GM10847 (cell line): ENCODE data around the gene CSF3R.

Source experiments
- POLR2A ChIP-seq: IDR thresholded peaks from 2 replicates; pipeline ENCODE4 v1.6.1; 2011; ENCODE audit not compliant: insufficient read length; ENCODE audit errors: extremely low read depth

The CSF3R gene

DNA sequence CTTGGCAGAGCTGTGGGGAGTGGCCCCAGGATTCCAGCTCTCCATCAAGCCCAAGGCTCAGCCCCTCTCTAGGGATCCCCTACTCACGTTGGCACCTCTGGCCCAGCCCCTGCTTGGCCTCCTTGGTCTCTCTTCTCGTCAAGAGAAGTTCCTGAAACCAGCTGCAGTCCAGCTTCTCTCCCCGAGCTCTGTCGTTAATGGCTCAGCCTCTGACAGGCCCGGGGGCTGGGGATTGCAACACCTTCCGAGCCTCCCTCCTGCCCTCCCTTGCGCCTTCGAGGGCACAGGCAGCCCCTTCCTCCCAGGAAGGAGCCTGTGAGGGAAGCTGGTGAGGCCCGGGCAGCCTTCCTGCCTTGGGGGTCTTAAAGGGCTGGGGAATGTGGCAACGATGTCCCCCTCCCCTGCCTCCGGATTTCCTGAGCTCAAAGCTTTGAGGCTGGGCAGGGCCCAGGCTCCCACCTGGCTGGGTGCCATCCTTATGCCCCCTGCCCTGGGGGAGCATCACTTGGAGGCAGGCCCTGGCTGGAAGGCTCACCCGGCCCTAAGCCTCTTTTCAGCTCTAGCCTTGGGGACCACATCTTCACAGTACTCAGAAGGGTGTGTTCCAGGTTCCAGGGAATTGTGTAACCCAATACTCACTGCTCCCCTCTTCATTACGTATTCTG, at the start of gene CSF3R:
Gene CSF3R (minus strand): TSS at position 190 of the 665 bp plus-strand sequence. CDS start 3,417 bp downstream, outside the sequence.
- no peak for TF ChIP-seq POLR2A

DNA sequence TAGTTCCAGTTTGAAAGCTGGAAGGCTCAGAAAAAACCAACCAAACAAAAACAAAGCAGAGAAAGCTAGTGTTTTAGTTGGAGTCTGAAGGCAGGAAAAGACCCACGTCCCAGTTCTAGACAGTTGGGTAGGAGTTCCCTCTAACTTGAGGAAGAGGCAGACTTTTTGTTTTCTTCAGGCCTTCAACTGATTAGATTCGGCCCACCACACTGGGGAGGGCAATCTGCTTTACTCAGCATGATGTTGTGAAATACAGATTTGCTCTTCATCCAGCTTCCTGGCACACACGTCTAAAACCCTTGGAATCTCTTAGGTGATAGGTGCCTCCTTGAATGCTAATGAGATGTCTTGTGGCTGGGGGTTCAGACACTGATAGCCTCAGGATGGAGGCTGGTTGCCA, 49.1 kb upstream of the CSF3R start:
- TF ChIP-seq POLR2A = no peak

DNA sequence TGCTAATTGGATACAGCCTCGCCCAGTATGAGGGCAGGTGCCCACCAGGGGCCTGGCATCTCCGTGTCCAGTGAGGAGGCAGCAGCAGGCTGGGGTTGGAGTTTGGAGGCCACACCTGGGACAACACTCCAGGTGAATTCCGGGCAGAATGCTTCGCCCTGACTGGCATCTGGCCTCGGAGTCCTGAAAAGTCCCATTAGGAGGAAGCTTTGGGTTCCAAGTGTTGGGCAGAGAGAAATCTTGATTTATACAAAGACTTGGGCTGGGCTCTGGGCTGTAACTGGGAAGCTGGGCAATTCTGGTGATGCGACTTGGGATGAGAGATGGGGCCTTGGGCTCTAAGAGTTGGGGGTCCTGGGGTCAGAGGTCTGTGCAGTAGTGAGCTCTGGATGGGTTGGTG, 48.1 kb upstream of the CSF3R start:
- TF ChIP-seq POLR2A = no peak

DNA sequence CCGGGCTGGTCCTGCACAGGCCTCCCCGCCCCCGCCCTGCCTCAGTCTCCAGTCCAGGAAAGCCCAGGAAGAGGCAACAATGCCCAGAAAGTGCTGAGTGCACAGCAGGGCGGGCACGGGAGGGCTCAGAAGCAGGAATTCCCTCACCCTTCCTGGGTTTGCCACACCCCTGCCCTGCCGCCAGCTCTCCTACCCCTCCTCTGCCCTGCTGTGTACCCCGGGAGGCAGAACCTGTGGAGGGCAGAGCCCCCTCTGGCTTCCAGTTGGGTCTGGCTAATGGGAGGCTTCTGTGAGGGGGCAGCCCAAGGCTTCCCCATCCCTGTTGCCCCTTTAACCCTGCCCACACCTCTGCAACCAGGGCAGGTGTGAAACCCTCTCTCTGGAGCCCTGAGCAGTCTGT, 47.5 kb upstream of the CSF3R start:
- no peak for TF ChIP-seq POLR2A

DNA sequence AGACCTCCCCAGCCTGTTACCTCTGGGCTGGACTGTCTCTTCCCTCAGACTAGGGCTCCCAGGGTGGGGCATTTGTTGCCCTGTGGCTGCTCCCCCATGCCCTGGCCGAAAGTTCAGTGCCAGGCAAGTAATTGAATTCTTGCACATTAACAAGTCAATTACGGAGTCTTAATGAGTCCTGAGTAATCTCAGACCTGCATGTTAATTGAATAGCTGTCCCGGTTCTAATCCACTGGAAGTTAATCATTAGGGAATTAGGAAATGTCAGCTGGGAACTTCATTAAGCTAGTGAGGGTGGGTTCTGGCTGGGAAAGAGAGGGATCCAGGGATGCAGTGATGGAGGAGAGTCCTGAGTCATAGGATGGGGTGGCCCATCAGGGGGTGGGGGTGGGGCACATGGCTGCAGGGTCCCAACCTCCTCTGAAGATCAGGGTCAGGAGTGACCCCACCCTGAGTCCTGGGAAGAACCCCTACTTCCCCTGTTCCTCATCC, 47.1 kb upstream of the CSF3R start:
- no peak for TF ChIP-seq POLR2A

DNA sequence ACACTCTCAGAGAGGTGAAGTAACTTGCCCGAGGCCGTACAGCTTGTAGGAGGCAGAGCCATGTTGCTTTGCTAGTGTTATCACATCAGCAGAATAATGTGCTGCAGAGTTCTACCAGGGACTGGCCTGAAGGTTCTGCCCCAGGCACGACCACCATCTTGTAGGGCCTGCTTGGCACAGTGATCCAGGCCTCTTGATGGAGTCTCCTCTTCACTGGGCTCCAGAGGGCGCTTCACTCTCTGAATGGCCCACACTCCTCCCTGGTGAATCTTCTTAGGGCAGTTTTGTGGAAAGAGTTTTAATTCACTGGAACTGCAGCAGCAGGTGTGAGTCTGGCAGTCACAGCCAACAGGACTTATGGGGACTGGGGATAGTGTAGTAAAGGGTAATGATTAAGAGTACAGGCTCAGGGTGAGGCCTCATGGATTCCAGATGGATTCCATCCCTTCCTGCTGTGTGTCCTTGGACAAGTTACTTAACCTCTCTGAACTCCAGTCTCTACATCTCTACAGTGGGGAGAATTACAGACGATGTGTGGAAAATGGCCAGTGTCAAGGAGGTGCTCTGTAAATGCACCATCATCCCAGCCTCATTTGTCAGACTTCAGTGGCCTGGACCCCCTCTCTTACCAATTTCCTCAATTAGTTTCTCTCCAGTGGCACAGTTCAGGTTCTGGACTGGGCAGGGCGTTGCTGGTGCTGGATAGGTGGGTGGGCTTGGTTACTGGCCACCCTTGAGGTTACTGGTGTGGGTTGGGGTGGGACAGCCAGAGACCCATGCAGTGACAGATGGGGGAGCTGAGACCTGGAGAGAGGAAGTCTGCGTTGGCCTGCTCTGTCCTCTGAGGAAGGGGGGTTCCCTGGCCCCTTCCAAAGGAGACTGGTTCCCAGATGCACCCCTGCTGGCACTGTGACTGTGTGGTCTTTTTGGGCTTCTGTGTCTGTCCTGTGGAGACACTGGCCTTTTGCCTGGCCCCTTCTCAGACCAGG, 45.9 kb upstream of the CSF3R start:
- TF ChIP-seq POLR2A = no peak

DNA sequence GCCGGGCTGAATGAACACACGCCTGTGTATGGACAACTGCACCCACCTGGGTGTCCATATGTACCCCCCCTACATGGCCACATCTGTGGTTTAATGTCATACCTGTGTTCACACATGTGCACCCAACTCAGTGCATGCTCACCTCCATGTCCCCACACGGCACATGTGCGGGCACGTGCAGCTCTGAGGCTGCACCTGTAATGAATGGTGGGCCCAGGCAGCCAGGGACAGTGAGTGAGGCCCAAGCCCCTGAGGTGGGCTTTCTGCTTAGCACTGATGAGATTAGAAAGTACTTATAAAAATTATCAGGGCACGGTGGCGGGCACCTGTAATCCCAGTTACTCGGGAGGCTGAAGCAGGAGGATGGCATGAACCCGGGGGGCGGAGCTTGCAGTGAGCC, 42.5 kb upstream of the CSF3R start:
- no peak for TF ChIP-seq POLR2A

DNA sequence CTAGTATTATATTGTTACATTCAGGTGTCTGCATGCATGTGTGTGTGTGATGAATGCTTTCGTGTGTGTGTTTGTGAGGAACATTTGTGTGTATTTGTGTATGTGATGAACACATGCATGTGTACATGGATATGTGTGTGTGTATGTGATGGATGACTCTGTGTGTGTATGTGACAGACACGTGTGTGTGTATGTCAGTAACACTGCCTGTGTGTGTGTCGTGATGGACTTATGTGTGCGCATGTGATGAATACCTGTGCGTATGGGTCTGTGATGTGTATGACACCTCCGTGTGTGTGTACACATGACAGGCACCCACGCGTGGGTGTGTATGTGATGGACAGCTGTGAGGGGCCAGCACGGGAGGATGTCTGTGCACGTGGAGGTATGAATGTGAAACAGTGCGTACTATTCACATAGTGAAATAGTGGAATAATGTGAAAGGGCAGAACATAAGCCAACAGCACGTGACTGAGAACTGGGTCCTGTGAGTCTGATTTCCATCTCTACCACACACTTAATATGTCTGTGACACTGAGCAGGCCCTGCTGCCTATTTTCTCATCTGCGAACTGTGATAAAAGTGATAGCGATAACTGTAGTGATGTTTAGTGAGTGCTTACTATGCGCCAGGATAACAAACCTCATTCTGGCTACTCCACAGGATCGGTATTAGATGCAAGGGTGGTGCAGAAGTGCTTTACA, 41.8 kb upstream of the CSF3R start:
- TF ChIP-seq POLR2A = no peak

DNA sequence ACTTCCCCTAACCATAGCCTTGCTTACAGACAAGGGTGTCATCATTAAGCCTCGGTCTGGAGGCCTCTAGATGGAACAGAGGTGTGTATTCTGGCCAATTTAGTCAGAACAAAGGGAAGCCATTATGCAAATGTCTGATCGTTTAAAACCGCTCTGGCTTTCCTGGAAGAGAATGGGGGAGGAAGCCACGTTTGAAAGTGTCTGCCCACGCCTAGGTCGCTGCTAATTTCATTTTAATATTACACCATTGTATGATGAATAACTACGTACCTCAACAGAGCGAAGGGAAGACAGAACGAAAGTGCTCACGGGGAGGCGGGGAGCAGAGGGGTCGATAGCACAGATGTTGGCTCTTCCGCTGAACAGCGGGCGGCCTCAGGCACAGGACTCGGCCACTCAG, 41.1 kb upstream of the CSF3R start:
- TF ChIP-seq POLR2A = no peak

DNA sequence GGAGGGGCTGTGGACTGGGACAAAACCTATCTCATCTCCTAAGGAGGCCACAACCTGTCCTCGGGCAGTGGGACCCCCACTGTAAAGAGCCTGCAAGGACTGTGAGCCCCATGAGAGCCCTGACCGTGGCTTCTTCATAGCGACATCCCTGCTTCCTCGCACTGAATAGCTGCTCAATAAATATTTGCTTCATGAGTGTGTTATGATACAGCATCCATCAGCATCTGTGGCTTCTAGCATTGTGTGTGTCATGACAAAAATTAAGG, 40.5 kb upstream of the CSF3R start:
- TF ChIP-seq POLR2A = no peak

DNA sequence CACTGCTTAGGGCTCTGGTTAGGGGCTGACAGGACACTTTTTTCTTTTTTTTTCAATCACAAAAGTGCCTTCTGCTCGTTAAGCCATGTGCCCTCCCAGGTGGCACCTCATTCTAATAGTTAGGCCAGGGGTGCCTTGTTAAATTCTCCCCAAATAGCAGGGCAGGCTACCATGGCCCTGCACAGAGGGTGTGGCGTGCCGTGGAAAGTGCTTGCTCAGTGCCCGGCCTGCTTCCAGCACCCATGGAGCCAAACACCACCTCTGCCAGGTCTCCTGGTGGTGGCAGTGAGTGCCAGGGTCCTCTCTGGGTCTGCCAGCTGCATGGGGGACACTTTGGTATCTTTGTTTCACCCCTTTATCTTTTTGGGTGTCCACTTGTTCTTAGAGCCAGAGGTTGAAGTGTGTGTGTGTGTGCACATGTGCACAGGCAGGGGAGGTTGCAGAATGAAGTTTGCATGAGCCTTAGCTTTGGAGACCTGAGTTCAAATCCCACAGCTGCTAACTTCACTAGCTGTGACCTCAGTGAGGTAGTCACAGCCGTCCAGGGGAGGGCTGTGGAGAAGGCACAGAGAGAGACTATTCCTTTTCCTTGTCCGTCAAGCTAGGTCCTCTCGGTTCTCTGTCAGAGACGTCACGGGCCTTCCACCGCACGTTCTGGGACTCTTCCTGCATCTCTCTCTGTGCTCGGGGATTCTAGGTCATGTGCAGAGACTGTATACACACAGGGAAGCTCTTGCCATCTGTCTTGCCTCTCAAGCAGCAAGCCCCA, 39.9 kb upstream of the CSF3R start:
- no peak for TF ChIP-seq POLR2A

DNA sequence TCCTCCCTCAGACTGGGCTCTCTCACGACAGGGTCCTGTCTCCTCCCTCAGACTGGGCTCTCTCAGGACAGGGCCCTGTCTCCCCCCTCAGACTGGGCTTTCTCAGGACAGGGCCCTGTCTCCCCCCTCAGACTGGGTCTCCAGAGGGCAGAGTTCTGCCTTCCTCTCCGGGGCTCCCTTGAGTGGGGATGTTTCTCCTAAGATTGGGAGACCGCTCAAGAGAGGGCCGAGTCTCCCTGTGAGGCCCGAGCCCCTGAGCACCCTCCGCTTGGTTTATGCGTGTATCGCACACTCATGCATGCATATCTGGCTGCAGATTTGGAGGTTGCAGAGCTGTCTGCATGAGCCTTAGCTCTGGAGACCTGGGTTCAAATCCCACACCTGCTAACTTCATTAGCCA, 39.3 kb upstream of the CSF3R start:
- no peak for TF ChIP-seq POLR2A

DNA sequence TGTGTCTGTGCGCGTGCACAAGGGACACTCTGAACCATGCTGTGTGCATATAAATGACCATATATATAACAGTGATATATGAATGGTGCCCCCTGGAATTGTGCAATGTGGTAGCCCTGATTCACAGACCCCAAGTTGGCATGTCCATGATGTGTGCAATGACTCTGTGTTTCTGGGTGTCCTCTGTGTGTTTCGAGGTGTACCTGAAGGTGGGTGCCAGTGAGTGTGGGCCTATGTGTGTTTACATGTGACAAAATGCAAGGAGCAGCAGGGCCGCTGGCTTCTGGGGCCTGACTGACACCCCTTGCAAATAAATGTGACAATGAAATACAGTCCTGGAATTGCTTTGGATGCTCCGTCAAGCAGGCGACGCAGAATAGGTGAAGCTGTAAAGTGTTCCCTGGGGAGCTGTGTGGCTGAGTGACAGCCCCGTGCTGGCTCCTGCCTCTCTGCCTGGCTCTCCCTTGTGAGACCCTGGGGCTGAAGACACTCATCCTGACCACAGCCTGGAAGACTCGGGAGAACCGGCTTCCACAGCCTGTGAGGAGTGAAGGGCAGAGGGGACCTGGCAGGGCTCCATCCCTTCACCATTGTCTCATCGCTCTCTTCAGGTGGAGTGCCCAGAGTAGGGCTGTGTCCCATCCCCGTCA, 38.2 kb upstream of the CSF3R start:
- no peak for TF ChIP-seq POLR2A

DNA sequence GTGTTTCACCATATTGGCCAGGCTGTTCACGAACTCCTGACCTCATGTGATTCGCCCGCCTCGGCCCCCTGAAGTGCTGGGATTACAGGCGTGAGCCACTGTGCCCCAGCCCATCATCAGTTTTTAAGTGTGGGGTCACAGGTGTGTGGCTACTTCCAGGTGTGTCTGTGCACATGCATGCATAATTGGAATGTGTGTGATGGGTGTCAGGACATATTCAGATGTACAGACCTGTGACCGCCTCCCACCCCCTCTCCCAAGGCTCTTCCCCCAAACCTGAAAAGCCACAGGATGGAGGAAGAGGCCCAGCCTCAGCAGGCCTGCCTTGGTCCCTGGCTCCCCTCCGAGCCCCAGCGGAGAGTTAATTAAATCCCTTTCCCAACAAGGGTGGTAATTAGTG, 37.3 kb upstream of the CSF3R start:
- TF ChIP-seq POLR2A = no peak
